IMR-90 (cell line): Measurements from ENCODE around the gene SEMA3E. TPM values are rescaled to one million over a fixed set of nuclear protein-coding genes. Genes with fewer than 3 reads are reported as not detected.

ENCODE experiments used
- ATAC-seq: fragments of 200-7000 bp; cut with Tn5 transposase; 2 replicates; pipeline ENCODE4 v1.9.1; 2020; ENCODE audit warnings: low read depth, mild to moderate bottlenecking, moderate library complexity
- BruUV-seq: library from RNA; stranded (reverse); fragments of 400-500 nt; replicated peaks from 2 replicates; lab custom pipeline; 2021; lab: Mats Ljungman, UMichigan
- CTCF ChIA-PET: fragments of 300-600 bp; formaldehyde crosslinking; extraction: SDS; loops from one replicate; lab custom pipeline; 2021; ENCODE audit warnings: antibody characterized with exemption; lab: Yijun Ruan, JAX
- POLR2A ChIA-PET: fragments of 300-600 bp; sonication (Branson Sonifier 250); formaldehyde crosslinking; loops from one replicate; lab custom pipeline; 2022; ENCODE audit warnings: antibody characterized with exemption; ENCODE audit not compliant: unreplicated experiment; lab: Charles Lee
- DNase-seq: peaks from one replicate; pipeline ENCODE4 v3.0.0; 2013
- H2AFZ ChIP-seq: replicated peaks from 2 replicates; pipeline ENCODE3; 2013; ENCODE audit warnings: low read length, mild to moderate bottlenecking; ENCODE audit not compliant: poor library complexity
- H2AK5ac ChIP-seq: 2 replicates; pipeline ENCODE4 v1.6.1; 2013; ENCODE audit warnings: low read depth, low read length, inconsistent platforms
- H2AK9ac ChIP-seq: replicated peaks from 2 replicates; pipeline ENCODE3; 2013; ENCODE audit warnings: mild to moderate bottlenecking, low read depth, low read length, moderate library complexity; ENCODE audit not compliant: poor library complexity
- H2BK120ac ChIP-seq: 2 replicates; pipeline ENCODE4 v1.6.1; 2013; ENCODE audit warnings: low read depth, low read length, inconsistent platforms
- H2BK15ac ChIP-seq: 3 replicates; pipeline ENCODE4 v1.6.1; 2013; ENCODE audit warnings: low read depth, low read length, inconsistent platforms
- H2BK20ac ChIP-seq: 2 replicates; pipeline ENCODE4 v1.6.1; 2013; ENCODE audit warnings: low read depth, mild to moderate bottlenecking, inconsistent platforms, low read length, moderate library complexity
- H2BK5ac ChIP-seq: 2 replicates; pipeline ENCODE4 v1.6.1; 2013; ENCODE audit warnings: mild to moderate bottlenecking, low read depth, low read length, inconsistent platforms; ENCODE audit not compliant: poor library complexity, severe bottlenecking
- H3K14ac ChIP-seq: replicated peaks from 2 replicates; pipeline ENCODE4 v1.6.1; 2013; ENCODE audit warnings: low read depth, low read length, inconsistent platforms
- H3K18ac ChIP-seq: 2 replicates; pipeline ENCODE4 v1.6.1; 2013; ENCODE audit warnings: low read depth, low read length, control low read depth
- H3K23ac ChIP-seq: 2 replicates; pipeline ENCODE4 v1.6.1; 2013; ENCODE audit warnings: low read depth, low read length, inconsistent platforms
- H3K27ac ChIP-seq: 2 replicates; pipeline ENCODE4 v1.5.1; 2013; ENCODE audit warnings: mild to moderate bottlenecking, control low read depth, low read length; ENCODE audit not compliant: insufficient read depth
- H3K27me3 ChIP-seq: 2 replicates; pipeline ENCODE4 v1.6.1; 2013; ENCODE audit warnings: low read length; ENCODE audit not compliant: control insufficient read depth, insufficient read depth
- H3K36me3 ChIP-seq: 2 replicates; pipeline ENCODE4 v1.6.1; 2013; ENCODE audit warnings: low read length, mixed read lengths; ENCODE audit not compliant: control insufficient read depth, insufficient read depth
- H3K4ac ChIP-seq: 2 replicates; pipeline ENCODE4 v1.6.1; 2013; ENCODE audit warnings: low read depth, low read length, inconsistent platforms
- H3K4me1 ChIP-seq: 2 replicates; pipeline ENCODE4 v1.6.1; 2013; ENCODE audit warnings: low read length, mixed read lengths; ENCODE audit not compliant: control insufficient read depth, insufficient read depth
- H3K4me2 ChIP-seq: 2 replicates; pipeline ENCODE4 v1.6.1; 2013; ENCODE audit warnings: low read depth, mild to moderate bottlenecking, control low read depth, low read length, moderate library complexity
- H3K4me3 ChIP-seq: 2 replicates; pipeline ENCODE4 v1.5.1; 2013; ENCODE audit warnings: low read depth, mild to moderate bottlenecking, control low read depth, low read length, moderate library complexity; ENCODE audit not compliant: insufficient read depth
- H3K56ac ChIP-seq: 2 replicates; pipeline ENCODE4 v1.6.1; 2013; ENCODE audit warnings: low read length, inconsistent platforms; ENCODE audit not compliant: insufficient read depth; ENCODE audit errors: extremely low read depth
- H3K79me1 ChIP-seq, 2 experiments: 2 replicates each; pipeline ENCODE4 v1.6.1; 2013; ENCODE audit warnings: low read length in 2 of 2, inconsistent platforms in 1 of 2, low read depth in 1 of 2
- H3K9ac ChIP-seq: 2 replicates; pipeline ENCODE4 v1.6.1; 2013; ENCODE audit warnings: low read depth, low read length, control low read depth
- H3K9me1 ChIP-seq: 2 replicates; pipeline ENCODE4 v1.6.1; 2013; ENCODE audit warnings: low read length, inconsistent platforms; ENCODE audit not compliant: insufficient read depth
- H3K9me3 ChIP-seq: 2 replicates; pipeline ENCODE4 v1.6.1; 2013; ENCODE audit warnings: low read length; ENCODE audit not compliant: control insufficient read depth, insufficient read depth
- H4K20me1 ChIP-seq: 2 replicates; pipeline ENCODE4 v1.6.1; 2013; ENCODE audit warnings: low read length, inconsistent platforms; ENCODE audit not compliant: insufficient read depth
- H4K5ac ChIP-seq: 2 replicates; pipeline ENCODE4 v1.6.1; 2013; ENCODE audit warnings: mild to moderate bottlenecking, low read depth, low read length, control low read depth
- H4K8ac ChIP-seq, 2 experiments: 2 replicates each; pipeline ENCODE4 v1.6.1; 2013; ENCODE audit warnings: low read depth in 2 of 2, low read length in 2 of 2, control low read depth in 1 of 2, inconsistent platforms in 1 of 2
- H4K91ac ChIP-seq: 2 replicates; pipeline ENCODE4 v1.6.1; 2013; ENCODE audit warnings: low read depth, low read length, inconsistent platforms; ENCODE audit not compliant: insufficient read depth
- CEBPB ChIP-seq: IDR thresholded peaks from 2 replicates; pipeline ENCODE4 v1.6.1; 2012; ENCODE audit warnings: low read depth, low read length, improper control_type of control experiment
- MAFK ChIP-seq: IDR thresholded peaks from 2 replicates; pipeline ENCODE4 v1.6.1; 2012; ENCODE audit warnings: low read depth, low read length, improper control_type of control experiment
- MAZ ChIP-seq: IDR thresholded peaks from 2 replicates; pipeline ENCODE4 v1.6.1; 2012; ENCODE audit warnings: low read depth, mild to moderate bottlenecking, low read length, improper control_type of control experiment, moderate library complexity, borderline replicate concordance
- NFE2L2 ChIP-seq: fragments of 150-350 bp; IDR thresholded peaks from 2 replicates; pipeline ENCODE4 v1.6.1; 2016; ENCODE audit warnings: low read depth, mild to moderate bottlenecking, low read length
- POLR2A ChIP-seq: IDR thresholded peaks from 2 replicates; pipeline ENCODE4 v1.6.1; 2012; ENCODE audit warnings: mild to moderate bottlenecking, low read depth, low read length
- dilution Hi-C: fragments of 300-500 bp; cut with HindIII; formaldehyde crosslinking; loops from one replicate; pipeline ENCODE4 v1.14.3; 2018; ENCODE audit warnings: low sequenced_read_pairs; ENCODE audit not compliant: unreplicated experiment
- in situ Hi-C: fragments of 300-500 bp; cut with MboI; formaldehyde crosslinking; loops from 3 replicates; pipeline ENCODE4 v1.14.3; 2019; ENCODE audit warnings: low sequenced_read_pairs, inconsistent platforms, mixed read lengths
- intact Hi-C: fragments of 100-400 bp; cut with micrococcal nuclease; formaldehyde crosslinking; loops from 2 replicates; pipeline ENCODE4 v1.10.0; 2022
- polyA plus RNA-seq, 3 experiments: library from polyadenylated mRNA; depleted of rRNA; stranded (reverse); fragments of >200 nt; gene quantifications; 2 replicates each; pipeline ENCODE4 v1.2.3, GENCODE V29; 2012; ENCODE audit warnings: low replicate concordance in 1 of 3
- total RNA-seq: library from RNA; depleted of rRNA; stranded (reverse); fragments of >200 nt; gene quantifications from 2 replicates; pipeline ENCODE4 v1.2.3, GENCODE V29; 2012

The SEMA3E gene
- total and polyA plus RNA-seq, 2 of the 4 experiments (the other 2 are of a cell fraction) = 0.31 to 0.72 TPM

- no peak overlapping the region for H3K56ac ChIP-seq
- no peak overlapping the region for H4K91ac ChIP-seq
- DNase-seq = no peak
- no peak overlapping the region for H3K9ac ChIP-seq
- H3K79me1 ChIP-seq = no peaks in the 10 kb centered on the region
- H2BK20ac ChIP-seq = no peak overlapping the region
- H4K20me1 ChIP-seq = no peaks in the 10 kb centered on the region
- no peak overlapping the region for H3K4me3 ChIP-seq
- ChIA-PET POLR2A (no interaction called here), CTCF (interaction anchor here (1.0 kb wide), 1 partner anchor 15 kb away, joined by 3 read pairs; no protein-coding TSS in a partner anchor)
- no peak overlapping the region for H2BK120ac ChIP-seq
- no peak overlapping the region for H2AK5ac ChIP-seq
- H2AK9ac ChIP-seq = no peak overlapping the region
- intact Hi-C loops (no loop called here), dilution Hi-C loops (no loop called here), in situ Hi-C loops (no loop called here)
- H4K8ac ChIP-seq = no peak overlapping the region
- H4K5ac ChIP-seq = no peak overlapping the region
- H3K27ac ChIP-seq = no peak overlapping the region
- no peak overlapping the region for H3K23ac ChIP-seq
- H3K4me2 ChIP-seq = no peak overlapping the region
- no TSS peak for BruUV-seq
- no peak overlapping the region for H3K4ac ChIP-seq
- no peak overlapping the region for H3K14ac ChIP-seq
- H2BK5ac ChIP-seq = no peak overlapping the region
- H3K4me1 ChIP-seq = no peaks in the 10 kb centered on the region
- TF ChIP-seq NFE2L2 (no peak), MAZ (no peak), CEBPB (no peak), MAFK (no peak), POLR2A (no peak)
- H3K9me1 ChIP-seq = no peaks in the 10 kb centered on the region
- no peaks in the 10 kb centered on the region for H3K36me3 ChIP-seq
- H3K18ac ChIP-seq = no peak overlapping the region
- no peak overlapping the region for H2AFZ ChIP-seq
- H3K27me3 ChIP-seq = no peaks in the 10 kb centered on the region; the same call in 1 of the 2 replicates
- no peak overlapping the region for H2BK15ac ChIP-seq
- H3K9me3 ChIP-seq = no peaks in the 10 kb centered on the region
- no peak for ATAC-seq
Observed at GRCh38 chr7:83534488-83534887, 114.5 kb downstream of the SEMA3E start.
